HT1080 (cell line): Measurements from ENCODE around the gene LCN15. TPM values are rescaled to one million over a fixed set of nuclear protein-coding genes. Genes with fewer than 3 reads are reported as not detected.
"Not testable (repeated sequence)": the region's sequence is repeated elsewhere in the genome, so short reads cannot be mapped to it uniquely, and the experiment has no call there.

Source experiments
- DNase-seq: peaks from one replicate; pipeline ENCODE4 v3.0.0-alpha.2; 2015; ENCODE audit warnings: low read depth
- total RNA-seq: library from RNA; depleted of rRNA; stranded (reverse); fragments of >200 nt; shearing (Covaris generic); gene quantifications from 2 replicates; pipeline ENCODE4 v1.2.3, GENCODE V29; 2014

Gene LCN15
- total RNA-seq, 1 experiment from 2014 or later: not detected

DNA sequence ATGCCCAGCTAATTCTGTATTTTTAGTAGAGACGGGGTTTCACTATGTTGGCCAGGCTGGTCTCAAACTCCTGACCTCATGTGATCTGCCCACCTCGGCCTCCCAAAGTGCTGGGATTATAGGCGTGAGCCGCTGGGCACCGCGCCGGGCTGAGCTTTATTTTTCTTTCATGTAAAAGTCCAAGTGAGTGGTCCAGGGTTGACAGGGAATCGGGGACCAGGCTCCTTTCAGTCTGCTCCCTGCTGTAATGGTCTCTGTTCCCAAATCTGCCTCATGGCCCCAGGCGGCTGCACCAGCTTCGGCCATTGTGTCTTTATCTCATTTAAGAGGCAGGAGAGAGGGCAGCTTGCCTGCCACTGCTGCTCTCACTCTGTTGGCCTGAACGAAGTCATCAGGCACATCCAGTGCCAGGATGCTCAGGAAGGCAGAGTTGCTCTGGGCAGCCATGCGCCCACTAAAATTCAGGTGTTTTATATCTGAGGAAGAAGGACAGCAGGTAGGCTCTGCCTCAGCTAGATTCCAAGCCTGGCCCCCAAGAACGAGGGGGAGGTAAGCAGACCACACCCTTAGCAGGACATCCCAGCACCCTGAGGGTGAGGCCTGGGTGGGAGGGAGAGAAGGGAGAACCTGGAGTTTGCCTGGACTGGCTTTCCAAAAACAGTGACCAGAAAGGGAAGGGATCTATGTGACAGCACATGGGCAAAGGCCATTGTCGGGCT, 30.1 kb upstream of the LCN15 start:
- DNase-seq: no peak

DNA sequence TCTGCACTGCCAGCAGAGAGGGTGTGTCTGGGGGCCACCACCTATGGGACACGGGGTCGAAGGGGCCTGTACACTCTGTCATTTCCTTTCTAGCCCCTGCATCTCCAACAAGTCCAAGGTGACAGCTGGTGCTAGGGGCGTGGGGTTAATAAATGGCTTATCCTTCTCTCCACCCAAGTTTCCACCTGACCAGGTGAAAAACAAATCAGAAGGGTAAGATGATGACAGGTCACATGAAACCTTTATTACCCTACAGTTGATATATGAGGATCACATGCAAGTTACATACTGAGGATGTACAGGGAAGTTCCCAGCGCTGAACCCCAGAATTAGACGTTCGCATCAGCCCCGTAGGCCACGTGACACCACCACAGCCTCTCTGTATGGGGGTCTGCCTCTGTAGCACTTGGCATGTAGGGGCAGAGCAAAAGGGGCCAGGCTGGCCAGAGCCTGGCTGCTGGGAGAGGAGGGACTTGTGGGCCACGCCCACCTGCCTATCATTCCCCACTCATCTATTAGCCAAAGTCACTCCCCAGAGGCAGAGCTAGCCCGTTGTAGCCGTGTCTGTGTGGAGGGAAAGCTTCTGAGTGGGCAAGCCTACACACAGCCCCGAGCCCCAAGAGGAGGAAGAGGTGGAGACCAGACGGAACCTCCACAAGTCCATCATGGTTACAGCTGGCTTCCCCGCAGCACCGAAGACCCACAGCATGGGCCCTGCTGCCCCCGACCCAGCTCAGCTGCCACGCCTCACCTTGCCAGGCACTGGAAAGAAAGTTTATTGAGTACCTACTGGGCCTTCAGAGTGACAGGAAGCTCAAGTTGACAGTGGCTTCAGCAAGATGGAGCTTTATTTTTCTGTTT, 29.0 kb upstream of the LCN15 start:
- no peak for DNase-seq

DNA sequence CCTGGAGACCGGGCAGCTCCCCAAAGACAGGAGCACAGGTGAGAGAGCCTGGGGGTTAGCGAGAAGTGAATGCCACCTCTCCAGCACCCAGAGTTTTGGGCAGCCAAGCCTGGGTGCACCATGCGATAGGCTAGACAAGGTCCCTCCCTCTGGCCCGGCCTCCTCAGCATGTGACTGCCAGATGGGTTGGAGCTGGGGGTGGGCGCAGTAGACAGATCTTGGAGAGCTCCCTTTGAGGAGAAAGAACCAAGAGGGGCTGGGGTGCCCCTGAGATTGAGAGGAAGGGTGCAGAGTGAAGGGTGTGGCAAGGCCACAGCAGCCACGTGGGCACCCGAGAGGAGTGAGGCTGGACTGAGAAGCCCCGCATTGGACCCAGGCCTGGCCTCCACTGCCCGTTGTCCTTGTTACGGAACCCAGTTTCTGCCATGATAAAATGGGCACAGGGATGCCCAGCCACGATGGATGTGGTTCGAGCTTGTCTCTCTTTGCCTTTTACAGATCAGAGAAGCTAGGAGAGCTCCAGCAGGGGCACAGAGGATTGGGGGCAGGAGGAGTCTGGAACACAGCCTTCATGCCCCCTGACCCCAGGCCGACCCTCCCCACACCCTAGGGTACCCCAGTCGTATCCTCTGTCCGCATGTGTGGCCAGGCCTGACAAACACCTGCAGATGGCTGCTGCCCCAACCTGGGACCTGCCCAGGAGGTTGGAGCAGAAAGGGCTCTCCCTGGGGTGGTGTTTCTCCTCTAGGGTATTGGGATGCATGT, 28.2 kb upstream of the LCN15 start:
- no peak for DNase-seq

DNA sequence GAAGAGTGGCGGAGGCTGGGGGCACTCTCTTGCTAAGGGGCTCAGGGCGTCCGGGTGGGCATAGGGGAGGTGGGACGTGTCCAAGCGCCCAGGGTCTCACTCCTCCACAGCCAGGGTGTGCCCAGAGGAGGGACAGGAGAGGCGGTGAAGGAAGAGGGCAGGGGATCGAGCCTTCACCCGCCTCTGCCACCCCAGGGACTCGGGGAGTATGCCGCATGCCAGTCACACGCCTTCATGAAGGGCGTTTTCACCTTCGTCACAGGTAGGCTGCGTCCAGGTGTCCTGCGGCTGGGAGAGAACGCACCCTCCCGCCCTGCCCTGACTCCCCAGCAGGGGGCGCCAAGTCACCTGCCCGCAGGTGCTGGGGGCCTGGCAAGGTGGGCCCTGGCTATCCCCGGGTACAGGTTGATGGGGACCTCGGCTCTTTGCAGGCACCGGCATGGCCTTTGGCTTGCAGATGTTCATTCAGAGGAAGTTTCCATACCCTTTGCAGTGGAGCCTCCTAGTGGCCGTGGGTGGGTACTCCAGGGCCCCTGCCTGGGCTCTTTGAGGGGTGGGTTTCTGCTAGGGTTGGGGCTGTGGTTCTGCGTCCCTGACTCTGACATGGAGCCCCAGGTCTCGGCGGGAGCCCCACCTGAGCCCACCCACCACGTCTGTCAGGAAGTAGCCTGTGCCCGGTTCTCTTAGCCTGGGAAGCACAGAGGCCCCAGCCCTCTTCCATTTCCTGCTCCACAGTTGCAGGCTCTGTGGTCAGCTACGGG, 27.4 kb upstream of the LCN15 start:
- peak; percentile 31 for DNase-seq

DNA sequence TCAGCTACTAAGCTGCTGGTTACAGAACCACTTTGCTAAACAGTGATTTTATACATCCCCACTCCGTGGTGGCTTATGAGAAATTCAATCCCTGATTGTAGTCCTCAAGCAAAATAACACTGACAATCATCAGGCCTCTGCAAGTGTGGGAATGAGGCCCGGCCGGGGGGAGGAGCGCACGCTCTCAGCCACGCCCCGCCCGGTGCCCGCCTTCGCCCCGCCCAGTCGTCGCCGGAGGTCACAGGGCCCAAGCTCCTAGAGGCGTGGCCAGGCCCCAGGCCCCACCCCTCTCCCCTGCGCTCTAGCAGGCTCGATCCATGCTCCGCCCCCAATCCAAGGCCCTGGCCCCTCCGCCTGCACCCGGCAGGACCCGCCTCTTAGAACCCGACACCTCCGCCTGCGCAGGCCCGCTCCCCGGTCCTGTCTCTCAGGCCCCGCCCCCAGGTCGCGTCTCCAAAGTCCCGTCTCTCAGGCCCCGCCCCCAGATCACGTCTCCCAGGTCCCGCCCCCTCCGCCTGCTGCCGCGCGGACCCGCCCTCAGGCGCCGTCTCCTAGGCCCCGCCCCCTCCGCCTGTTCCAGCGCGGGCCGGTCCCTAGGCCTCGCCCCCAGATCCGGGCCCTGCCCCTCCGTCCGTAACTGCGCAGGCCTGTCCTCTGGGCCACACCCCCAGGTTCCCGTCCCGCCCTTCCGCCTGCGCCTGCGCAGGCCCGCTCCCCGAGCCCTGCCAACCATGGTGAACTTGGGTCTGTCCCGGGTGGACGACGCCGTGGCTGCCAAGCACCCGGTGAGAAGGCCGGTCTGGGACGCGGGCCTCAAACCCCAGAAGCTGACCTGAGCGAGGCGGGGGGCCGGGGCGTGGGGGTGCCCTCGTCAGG, 26.6 kb upstream of the LCN15 start, which contains the start of gene TMEM141:
TSS of gene TMEM141 (plus strand) at position 705 of the 876 bp plus-strand sequence. CDS start at position 732, 27 bp downstream.
- peak; percentile 97 for DNase-seq

DNA sequence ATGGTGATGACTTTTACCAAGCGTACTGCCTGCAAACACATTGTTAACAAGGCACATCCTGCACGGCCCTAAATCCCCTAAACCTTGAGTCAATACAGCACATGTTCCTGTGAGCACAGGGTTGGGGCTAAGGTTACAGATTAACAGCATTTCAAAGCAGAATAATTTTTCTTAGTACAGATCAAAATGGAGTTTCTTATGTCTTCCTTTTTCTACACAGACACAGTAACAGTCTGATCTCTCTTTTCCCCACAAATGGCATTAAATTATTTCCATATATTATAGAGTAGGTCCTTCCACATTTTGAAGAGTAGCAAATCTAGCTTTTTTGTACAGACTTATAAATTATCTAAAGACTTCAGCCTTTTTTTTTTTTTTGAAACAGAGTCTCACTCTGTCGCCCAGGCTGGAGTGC, 25.2 kb upstream of the LCN15 start:
- no peak for DNase-seq

DNA sequence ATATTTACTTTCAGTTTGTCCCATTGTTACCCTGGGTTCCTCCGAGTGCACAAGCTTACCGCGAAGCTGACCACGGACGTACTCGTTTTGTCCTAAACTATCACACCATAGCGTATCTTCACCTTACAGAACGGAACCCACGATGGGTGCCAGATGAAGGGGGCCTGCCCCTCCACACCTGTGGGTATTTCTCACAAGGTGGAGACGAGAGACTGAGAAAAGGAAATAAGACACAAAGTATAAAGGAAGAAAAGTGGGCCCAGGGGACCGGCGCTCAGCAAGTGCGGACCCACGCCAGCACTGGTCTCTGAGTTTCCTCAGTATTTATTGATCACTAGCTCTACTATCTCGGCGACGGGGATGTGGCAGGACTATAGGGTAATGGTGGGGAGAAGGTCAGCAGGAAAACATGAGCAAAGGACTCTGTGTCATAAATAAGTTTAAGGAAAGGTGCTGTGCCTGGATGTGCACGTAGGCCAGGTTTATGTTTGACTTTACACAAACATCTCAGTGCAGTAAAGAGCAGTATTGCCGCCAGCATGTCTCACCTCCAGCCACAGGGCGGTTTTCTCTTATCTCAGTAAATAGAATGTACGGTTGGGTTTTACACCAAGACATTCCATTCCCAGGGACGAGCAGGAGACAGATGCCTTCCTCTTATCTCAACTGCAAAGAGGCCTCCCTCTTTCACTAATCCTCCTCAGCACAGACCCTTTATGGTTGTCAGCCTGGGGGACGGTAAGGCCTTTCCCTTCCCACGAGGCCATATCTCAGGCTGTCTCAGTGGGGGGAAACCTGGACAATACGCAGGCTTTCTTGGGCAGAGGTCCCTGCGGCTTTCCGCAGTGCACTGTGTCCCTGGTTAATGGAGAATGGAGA, 24.6 kb upstream of the LCN15 start:
- not testable (repeated sequence) for DNase-seq

DNA sequence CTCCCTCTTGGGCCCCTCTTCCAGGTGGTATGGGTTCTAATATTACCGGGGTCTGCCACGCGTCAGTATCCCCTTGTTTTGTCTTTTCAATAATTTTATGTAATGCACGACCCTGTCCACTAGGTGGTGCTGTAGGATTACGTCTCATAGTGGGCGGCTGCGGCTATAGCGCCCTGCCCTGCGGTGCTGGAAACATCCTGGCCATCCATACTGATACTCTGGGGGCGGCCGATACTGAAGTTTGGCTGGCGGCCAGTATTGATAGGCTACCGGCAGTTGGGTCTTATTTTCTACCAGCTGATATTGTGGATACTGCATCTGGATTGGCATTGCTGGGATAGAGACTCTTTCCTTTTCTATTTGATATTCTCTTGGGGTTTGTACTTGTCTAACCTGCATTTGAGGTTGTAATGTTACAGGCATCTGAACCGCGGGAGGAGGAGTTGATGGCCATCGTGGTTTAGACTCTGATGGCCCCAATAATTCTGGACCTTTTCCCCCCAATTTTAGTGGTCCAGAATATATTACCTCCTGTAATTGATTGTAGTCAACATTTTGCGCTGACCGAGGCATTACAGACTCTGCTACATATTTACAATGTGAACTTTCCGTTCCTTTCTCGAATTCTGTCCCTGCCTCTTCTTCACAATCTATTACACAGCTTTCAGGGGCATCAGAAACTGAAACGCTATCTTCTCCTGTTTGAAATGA, 23.5 kb upstream of the LCN15 start:
- peak; percentile 61 for DNase-seq

DNA sequence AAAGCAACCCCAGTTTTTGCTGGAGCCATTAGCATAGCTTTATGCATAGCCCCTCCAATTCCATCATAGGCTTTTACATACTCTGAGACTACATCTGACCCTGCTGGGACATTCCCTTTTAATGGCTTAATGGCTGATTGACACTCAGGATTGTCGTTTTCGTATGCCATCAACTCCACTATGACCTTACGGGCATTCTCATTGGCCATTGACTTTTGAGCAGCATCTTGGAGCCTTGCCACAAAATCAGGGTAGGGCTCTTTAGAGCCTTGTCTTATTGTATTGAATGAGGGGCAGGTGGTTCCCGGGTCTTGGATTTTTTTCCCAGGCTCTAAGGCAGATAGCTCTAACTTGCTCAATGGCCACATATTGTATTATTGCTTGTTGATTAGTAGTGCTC, 22.7 kb upstream of the LCN15 start:
- not testable (repeated sequence) for DNase-seq

DNA sequence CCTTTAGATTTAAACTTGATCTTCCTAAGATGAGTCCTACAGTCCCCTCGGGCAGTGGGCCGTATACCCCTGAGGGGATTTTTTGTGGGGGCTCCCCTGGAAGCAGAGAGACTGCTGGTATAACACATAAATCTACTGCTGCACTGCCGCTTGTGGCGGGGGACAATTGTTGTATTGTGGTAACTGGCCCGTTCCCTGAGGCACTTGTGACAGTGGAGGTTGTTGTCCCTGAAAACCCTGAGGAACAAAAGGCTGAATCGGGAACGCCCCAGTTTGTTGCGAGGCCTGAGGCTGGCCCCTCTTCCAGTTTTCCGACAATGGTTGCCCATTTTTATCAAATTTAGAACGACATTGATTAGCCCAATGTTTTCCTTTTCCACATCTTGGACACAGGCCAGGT, 22.1 kb upstream of the LCN15 start:
- no peak for DNase-seq

DNA sequence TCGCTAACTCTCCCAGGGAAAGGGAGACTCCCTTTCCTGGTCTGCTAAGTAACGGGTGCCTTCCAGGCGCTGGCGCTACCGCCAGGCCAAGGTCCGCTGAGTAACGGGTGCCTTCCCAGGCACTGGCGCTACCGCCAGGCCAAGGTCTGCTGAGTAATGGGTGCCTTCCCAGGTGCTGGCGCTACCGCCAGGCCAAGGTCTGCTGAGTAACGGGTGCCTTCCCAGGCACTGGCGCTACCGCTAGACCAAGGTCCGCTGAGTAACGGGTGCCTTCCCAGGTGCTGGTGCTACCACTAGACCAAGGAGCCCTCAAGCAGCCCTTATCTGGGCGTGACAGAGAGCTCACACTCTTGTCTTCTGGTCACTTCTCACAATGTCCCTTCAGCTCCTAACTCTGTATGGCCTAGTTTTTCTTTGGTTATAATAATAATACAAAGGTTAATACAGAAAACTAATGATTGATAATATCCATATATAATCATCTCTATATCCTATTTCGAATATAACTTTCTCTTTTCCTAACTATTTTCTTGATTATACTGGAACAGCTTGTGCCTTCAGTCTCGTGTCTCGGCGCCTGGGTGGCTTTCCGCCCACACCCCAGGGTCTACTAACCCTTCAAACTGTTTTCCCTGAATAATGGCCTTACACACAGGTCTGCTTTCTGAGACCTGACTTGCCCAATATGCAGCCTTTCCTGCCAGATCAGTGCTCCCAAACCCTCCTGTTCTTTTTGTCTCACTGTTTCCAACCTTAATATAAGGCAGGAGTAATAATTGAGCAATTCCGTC, 21.4 kb upstream of the LCN15 start:
- not testable (repeated sequence) for DNase-seq

DNA sequence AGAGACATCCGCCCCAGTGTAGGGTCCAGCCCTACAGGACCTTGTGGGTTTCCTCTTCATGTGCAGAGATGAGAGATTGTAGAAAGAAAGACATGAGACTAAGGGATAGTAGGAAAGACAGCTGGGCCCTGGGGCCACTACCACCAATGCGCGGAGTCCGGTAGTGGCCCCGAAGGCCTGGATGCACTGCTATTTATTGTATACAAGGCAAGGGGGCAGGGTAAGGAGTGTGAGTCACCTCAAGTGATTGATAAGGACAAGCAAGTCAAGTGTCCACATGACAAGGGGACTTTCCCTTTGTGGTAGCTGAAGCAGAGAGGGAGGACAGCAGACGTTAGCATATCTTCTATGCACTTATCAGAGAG, 20.7 kb upstream of the LCN15 start:
- DNase-seq: no peak

DNA sequence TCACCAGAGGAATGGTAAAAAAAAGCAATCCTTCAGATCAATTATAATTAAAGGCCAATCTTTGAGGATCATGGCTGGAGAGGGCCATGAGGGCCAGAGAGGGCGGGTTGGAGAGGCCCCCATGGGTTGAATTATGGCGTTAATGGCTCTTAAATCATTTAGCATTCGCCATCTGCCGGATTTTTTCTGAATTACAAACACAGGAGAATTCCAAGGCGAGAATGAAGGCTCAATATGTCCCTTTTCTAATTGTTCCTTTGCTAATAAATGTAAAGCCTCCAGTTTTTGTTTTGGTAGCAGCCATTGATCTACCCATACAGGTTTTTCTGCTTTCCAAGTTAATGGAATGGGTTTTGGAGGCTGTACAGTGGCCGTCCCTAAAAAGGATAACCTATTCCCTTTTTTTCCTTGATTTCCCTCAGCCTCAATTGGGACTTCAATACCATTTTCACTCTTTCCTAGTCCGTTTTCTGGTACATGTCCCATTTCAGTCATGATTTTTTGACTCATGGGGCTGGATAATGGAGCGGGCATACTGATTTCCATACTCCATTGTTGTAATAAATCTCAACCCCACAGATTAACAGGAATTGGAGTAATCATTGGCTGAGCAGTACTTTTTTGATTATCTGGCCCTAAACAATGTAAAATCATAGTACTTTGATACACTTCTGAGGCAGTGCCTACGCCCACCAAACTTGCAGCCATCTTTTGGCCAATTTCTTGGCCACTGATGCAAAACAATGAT, 20.1 kb upstream of the LCN15 start:
- DNase-seq: no peak

DNA sequence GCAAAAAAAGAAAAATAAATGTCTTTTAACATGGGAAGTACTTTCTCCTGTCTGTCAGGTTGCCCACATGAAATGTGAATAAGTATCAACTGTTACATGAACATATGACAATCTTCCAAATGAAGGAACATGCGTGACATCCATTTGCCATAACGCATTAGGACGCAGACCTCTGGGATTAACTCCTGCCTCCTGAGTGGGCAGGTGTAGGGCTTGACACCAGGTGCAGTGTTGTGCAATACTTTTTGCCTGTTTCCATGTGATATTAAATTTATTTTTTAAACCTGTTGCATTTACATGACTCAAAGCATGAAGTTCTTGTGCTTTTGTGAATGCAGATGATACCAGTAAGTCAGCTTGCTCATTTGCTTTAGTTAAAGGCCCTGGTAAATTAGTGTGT, 18.1 kb upstream of the LCN15 start:
- no peak for DNase-seq

DNA sequence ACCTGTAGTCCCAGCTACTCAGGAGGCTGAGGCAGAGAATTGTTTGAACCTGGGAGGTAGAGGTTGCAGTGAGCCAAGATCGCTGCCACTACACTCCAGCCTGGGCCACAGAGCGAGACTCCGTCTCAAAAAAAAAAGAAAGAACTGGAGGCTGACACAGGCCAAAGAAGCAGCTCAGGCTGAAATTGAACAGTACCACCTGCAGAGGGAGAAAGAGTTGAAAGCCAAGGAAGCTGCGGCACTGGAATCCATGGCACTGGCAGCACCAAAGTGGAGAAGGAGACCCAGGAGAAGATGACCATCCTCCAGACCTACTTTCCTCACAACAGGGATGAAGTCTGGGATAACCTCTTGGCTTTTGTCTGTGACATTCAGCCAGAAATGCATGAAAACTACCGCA, 15.5 kb upstream of the LCN15 start:
- no peak for DNase-seq

DNA sequence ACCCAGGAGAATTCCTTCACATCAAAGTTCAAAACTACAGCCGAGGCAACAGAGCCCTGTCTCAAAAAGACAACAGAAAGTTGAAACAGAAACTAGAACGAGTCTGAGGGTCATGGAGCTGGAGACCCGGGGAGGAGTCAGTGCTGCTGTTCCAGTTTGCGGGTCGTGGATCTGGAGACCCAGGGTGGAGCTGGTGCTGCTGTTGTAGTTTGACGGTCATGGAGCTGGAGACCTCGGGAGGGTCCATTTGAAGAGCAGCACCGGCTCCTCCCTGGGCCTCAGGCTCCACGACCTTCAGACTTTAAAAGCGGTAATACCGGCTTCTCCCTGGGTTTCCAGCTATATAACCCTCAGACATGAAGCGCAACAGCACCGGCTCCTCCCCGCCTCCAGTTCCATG, 13.0 kb upstream of the LCN15 start:
- DNase-seq: no peak

DNA sequence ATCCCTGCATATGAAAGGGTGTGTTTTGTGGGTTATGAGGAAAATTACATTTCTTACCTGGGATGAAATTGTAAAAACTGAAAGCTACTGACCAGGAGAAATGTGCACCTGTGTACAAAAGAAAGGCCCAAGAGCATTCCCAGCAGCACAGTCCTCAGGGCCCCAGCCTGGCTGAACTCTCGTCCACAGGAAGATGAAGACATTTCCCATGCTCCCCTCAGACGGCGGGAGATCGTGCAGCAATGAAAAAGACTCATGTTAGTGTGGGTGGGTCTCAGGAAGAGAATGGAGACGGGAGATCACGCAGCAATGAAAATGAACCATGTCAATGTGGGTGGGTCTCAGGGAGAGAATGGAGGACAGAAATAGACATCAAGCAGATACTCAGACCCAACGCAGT, 12.6 kb upstream of the LCN15 start:
- DNase-seq: no peak
